IMR-90 (cell line): ENCODE measurements around the gene ANO7. TPM values are rescaled to one million over a fixed set of nuclear protein-coding genes. Genes with fewer than 3 reads are reported as not detected.

Experiments used
- ATAC-seq: fragments of 200-7000 bp; cut with Tn5 transposase; 2 replicates; pipeline ENCODE4 v1.9.1; 2020; ENCODE audit warnings: low read depth, mild to moderate bottlenecking, moderate library complexity
- BruUV-seq: library from RNA; stranded (reverse); fragments of 400-500 nt; replicated peaks from 2 replicates; lab custom pipeline; 2021; lab: Mats Ljungman, UMichigan
- CTCF ChIA-PET: fragments of 300-600 bp; formaldehyde crosslinking; extraction: SDS; loops from one replicate; lab custom pipeline; 2021; ENCODE audit warnings: antibody characterized with exemption; lab: Yijun Ruan, JAX
- POLR2A ChIA-PET: fragments of 300-600 bp; sonication (Branson Sonifier 250); formaldehyde crosslinking; loops from one replicate; lab custom pipeline; 2022; ENCODE audit warnings: antibody characterized with exemption; ENCODE audit not compliant: unreplicated experiment; lab: Charles Lee
- DNase-seq: peaks from one replicate; pipeline ENCODE4 v3.0.0; 2013
- H2AFZ ChIP-seq: replicated peaks from 2 replicates; pipeline ENCODE3; 2013; ENCODE audit warnings: low read length, mild to moderate bottlenecking; ENCODE audit not compliant: poor library complexity
- H2AK5ac ChIP-seq: 2 replicates; pipeline ENCODE4 v1.6.1; 2013; ENCODE audit warnings: low read depth, low read length, inconsistent platforms
- H2AK9ac ChIP-seq: replicated peaks from 2 replicates; pipeline ENCODE3; 2013; ENCODE audit warnings: mild to moderate bottlenecking, low read depth, low read length, moderate library complexity; ENCODE audit not compliant: poor library complexity
- H2BK120ac ChIP-seq: 2 replicates; pipeline ENCODE4 v1.6.1; 2013; ENCODE audit warnings: low read depth, low read length, inconsistent platforms
- H2BK15ac ChIP-seq: 3 replicates; pipeline ENCODE4 v1.6.1; 2013; ENCODE audit warnings: low read depth, low read length, inconsistent platforms
- H2BK20ac ChIP-seq: 2 replicates; pipeline ENCODE4 v1.6.1; 2013; ENCODE audit warnings: low read depth, mild to moderate bottlenecking, inconsistent platforms, low read length, moderate library complexity
- H2BK5ac ChIP-seq: 2 replicates; pipeline ENCODE4 v1.6.1; 2013; ENCODE audit warnings: mild to moderate bottlenecking, low read depth, low read length, inconsistent platforms; ENCODE audit not compliant: poor library complexity, severe bottlenecking
- H3K14ac ChIP-seq: replicated peaks from 2 replicates; pipeline ENCODE4 v1.6.1; 2013; ENCODE audit warnings: low read depth, low read length, inconsistent platforms
- H3K18ac ChIP-seq: 2 replicates; pipeline ENCODE4 v1.6.1; 2013; ENCODE audit warnings: low read depth, low read length, control low read depth
- H3K23ac ChIP-seq: 2 replicates; pipeline ENCODE4 v1.6.1; 2013; ENCODE audit warnings: low read depth, low read length, inconsistent platforms
- H3K27ac ChIP-seq: 2 replicates; pipeline ENCODE4 v1.5.1; 2013; ENCODE audit warnings: mild to moderate bottlenecking, control low read depth, low read length; ENCODE audit not compliant: insufficient read depth
- H3K27me3 ChIP-seq: 2 replicates; pipeline ENCODE4 v1.6.1; 2013; ENCODE audit warnings: low read length; ENCODE audit not compliant: control insufficient read depth, insufficient read depth
- H3K36me3 ChIP-seq: 2 replicates; pipeline ENCODE4 v1.6.1; 2013; ENCODE audit warnings: low read length, mixed read lengths; ENCODE audit not compliant: control insufficient read depth, insufficient read depth
- H3K4ac ChIP-seq: 2 replicates; pipeline ENCODE4 v1.6.1; 2013; ENCODE audit warnings: low read depth, low read length, inconsistent platforms
- H3K4me1 ChIP-seq: 2 replicates; pipeline ENCODE4 v1.6.1; 2013; ENCODE audit warnings: low read length, mixed read lengths; ENCODE audit not compliant: control insufficient read depth, insufficient read depth
- H3K4me2 ChIP-seq: 2 replicates; pipeline ENCODE4 v1.6.1; 2013; ENCODE audit warnings: low read depth, mild to moderate bottlenecking, control low read depth, low read length, moderate library complexity
- H3K4me3 ChIP-seq: 2 replicates; pipeline ENCODE4 v1.5.1; 2013; ENCODE audit warnings: low read depth, mild to moderate bottlenecking, control low read depth, low read length, moderate library complexity; ENCODE audit not compliant: insufficient read depth
- H3K56ac ChIP-seq: 2 replicates; pipeline ENCODE4 v1.6.1; 2013; ENCODE audit warnings: low read length, inconsistent platforms; ENCODE audit not compliant: insufficient read depth; ENCODE audit errors: extremely low read depth
- H3K79me1 ChIP-seq, 2 experiments: 2 replicates each; pipeline ENCODE4 v1.6.1; 2013; ENCODE audit warnings: low read length in 2 of 2, inconsistent platforms in 1 of 2, low read depth in 1 of 2
- H3K9ac ChIP-seq: 2 replicates; pipeline ENCODE4 v1.6.1; 2013; ENCODE audit warnings: low read depth, low read length, control low read depth
- H3K9me1 ChIP-seq: 2 replicates; pipeline ENCODE4 v1.6.1; 2013; ENCODE audit warnings: low read length, inconsistent platforms; ENCODE audit not compliant: insufficient read depth
- H3K9me3 ChIP-seq: 2 replicates; pipeline ENCODE4 v1.6.1; 2013; ENCODE audit warnings: low read length; ENCODE audit not compliant: control insufficient read depth, insufficient read depth
- H4K20me1 ChIP-seq: 2 replicates; pipeline ENCODE4 v1.6.1; 2013; ENCODE audit warnings: low read length, inconsistent platforms; ENCODE audit not compliant: insufficient read depth
- H4K5ac ChIP-seq: 2 replicates; pipeline ENCODE4 v1.6.1; 2013; ENCODE audit warnings: mild to moderate bottlenecking, low read depth, low read length, control low read depth
- H4K8ac ChIP-seq, 2 experiments: 2 replicates each; pipeline ENCODE4 v1.6.1; 2013; ENCODE audit warnings: low read depth in 2 of 2, low read length in 2 of 2, control low read depth in 1 of 2, inconsistent platforms in 1 of 2
- H4K91ac ChIP-seq: 2 replicates; pipeline ENCODE4 v1.6.1; 2013; ENCODE audit warnings: low read depth, low read length, inconsistent platforms; ENCODE audit not compliant: insufficient read depth
- BHLHE40 ChIP-seq: fragments of 150-350 bp; IDR thresholded peaks from 2 replicates; pipeline ENCODE4 v1.6.1; 2016; ENCODE audit warnings: mild to moderate bottlenecking, low read depth, low read length
- CEBPB ChIP-seq: IDR thresholded peaks from 2 replicates; pipeline ENCODE4 v1.6.1; 2012; ENCODE audit warnings: low read depth, low read length, improper control_type of control experiment
- CHD1 ChIP-seq: IDR thresholded peaks from 2 replicates; pipeline ENCODE4 v1.6.1; 2012; ENCODE audit warnings: low read depth, low read length, improper control_type of control experiment
- FOS ChIP-seq: fragments of 150-350 bp; IDR thresholded peaks from 2 replicates; pipeline ENCODE4 v1.6.1; 2016; ENCODE audit warnings: low read depth, low read length
- MAFK ChIP-seq: IDR thresholded peaks from 2 replicates; pipeline ENCODE4 v1.6.1; 2012; ENCODE audit warnings: low read depth, low read length, improper control_type of control experiment
- MAZ ChIP-seq: IDR thresholded peaks from 2 replicates; pipeline ENCODE4 v1.6.1; 2012; ENCODE audit warnings: low read depth, mild to moderate bottlenecking, low read length, improper control_type of control experiment, moderate library complexity, borderline replicate concordance
- MXI1 ChIP-seq: IDR thresholded peaks from 2 replicates; pipeline ENCODE4 v1.6.1; 2012; ENCODE audit warnings: low read depth, mild to moderate bottlenecking, low read length, moderate library complexity, borderline replicate concordance
- NFE2L2 ChIP-seq: fragments of 150-350 bp; IDR thresholded peaks from 2 replicates; pipeline ENCODE4 v1.6.1; 2016; ENCODE audit warnings: low read depth, mild to moderate bottlenecking, low read length
- POLR2A ChIP-seq: IDR thresholded peaks from 2 replicates; pipeline ENCODE4 v1.6.1; 2012; ENCODE audit warnings: mild to moderate bottlenecking, low read depth, low read length
- RAD21 ChIP-seq: IDR thresholded peaks from 2 replicates; pipeline ENCODE4 v1.6.1; 2012; ENCODE audit warnings: low read length, improper control_type of control experiment
- RCOR1 ChIP-seq: IDR thresholded peaks from 2 replicates; pipeline ENCODE4 v1.6.1; 2012; ENCODE audit warnings: mild to moderate bottlenecking, low read length, improper control_type of control experiment; ENCODE audit not compliant: insufficient replicate concordance
- RFX5 ChIP-seq: IDR thresholded peaks from 2 replicates; pipeline ENCODE4 v1.8.0; 2012; ENCODE audit warnings: low read depth, mild to moderate bottlenecking, low read length, moderate library complexity
- SMC3 ChIP-seq: fragments of 150-350 bp; IDR thresholded peaks from 2 replicates; pipeline ENCODE4 v1.6.1; 2016; ENCODE audit warnings: low read depth, mild to moderate bottlenecking, antibody characterized with exemption, low read length, moderate library complexity
- WGBS, 2 experiments: methylation state at CpG; one replicate each; pipeline versions ENCODE4 v1.1.5 to v1.1.7; 2013; ENCODE audit warnings: missing lambda C conversion rate in 2 of 2; ENCODE audit not compliant: insufficient read length in 1 of 2; ENCODE audit errors: extremely low coverage in 2 of 2; 5-methylcytosine and 5-hydroxymethylcytosine counted together
- dilution Hi-C: fragments of 300-500 bp; cut with HindIII; formaldehyde crosslinking; loops from one replicate; pipeline ENCODE4 v1.14.3; 2018; ENCODE audit warnings: low sequenced_read_pairs; ENCODE audit not compliant: unreplicated experiment
- in situ Hi-C: fragments of 300-500 bp; cut with MboI; formaldehyde crosslinking; loops from 3 replicates; pipeline ENCODE4 v1.14.3; 2019; ENCODE audit warnings: low sequenced_read_pairs, inconsistent platforms, mixed read lengths
- intact Hi-C: fragments of 100-400 bp; cut with micrococcal nuclease; formaldehyde crosslinking; loops from 2 replicates; pipeline ENCODE4 v1.10.0; 2022
- polyA plus RNA-seq, 3 experiments: library from polyadenylated mRNA; depleted of rRNA; stranded (reverse); fragments of >200 nt; gene quantifications; 2 replicates each; pipeline ENCODE4 v1.2.3, GENCODE V29; 2012; ENCODE audit warnings: low replicate concordance in 1 of 3
- total RNA-seq: library from RNA; depleted of rRNA; stranded (reverse); fragments of >200 nt; gene quantifications from 2 replicates; pipeline ENCODE4 v1.2.3, GENCODE V29; 2012
- TF ChIP-seq, protein P1 (sequence below): conservative IDR thresholded peaks from 2 replicates; pipeline ENCODE4 v1.5.1; 2012; ENCODE audit warnings: mild to moderate bottlenecking, low read depth, low read length, improper control_type of control experiment
- TF ChIP-seq, protein P2 (sequence below): fragments of 150-350 bp; IDR thresholded peaks from 2 replicates; pipeline ENCODE4 v1.6.1; 2016; ENCODE audit warnings: low read depth, mild to moderate bottlenecking, low read length, moderate library complexity, borderline replicate concordance
- TF ChIP-seq, protein P3 (sequence below): fragments of 150-350 bp; IDR thresholded peaks from 2 replicates; pipeline ENCODE4 v1.6.1; 2017; ENCODE audit warnings: mild to moderate bottlenecking, antibody characterized with exemption, low read length, low read depth

Gene ANO7
- total and polyA plus RNA-seq, 2 of the 4 experiments (the other 2 are of a cell fraction): 0.36 to 3.4 TPM

DNA sequence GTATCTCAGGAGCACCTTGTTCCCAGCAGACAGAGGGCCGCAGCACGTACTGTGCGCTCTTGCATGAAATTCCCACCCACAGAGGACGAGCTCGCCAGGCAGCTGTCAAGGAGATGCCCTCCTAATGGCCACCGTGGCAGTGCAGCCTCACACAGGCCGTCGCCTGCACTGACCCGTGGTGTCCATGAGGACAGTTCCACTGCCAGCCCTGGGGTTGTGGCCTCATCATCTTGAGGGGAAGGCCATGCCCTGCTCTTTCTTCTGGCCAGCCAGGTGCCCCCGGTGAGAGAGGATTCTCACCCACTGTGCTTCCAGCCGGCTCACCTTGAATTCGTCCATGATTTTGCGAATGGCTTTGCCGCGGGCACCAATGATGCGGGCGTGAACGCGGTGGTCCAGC, 42.0 kb downstream of the ANO7 start:
- H2BK5ac ChIP-seq: no peak overlapping the region
- 98% methylated on average over 7 of the region's 19 CpGs; no CpG with 5 or more reads in 1 of the 2 experiments for WGBS, 2 experiments
- no peak for ATAC-seq
- peaks cover 92% of the 10 kb centered on the region for H4K20me1 ChIP-seq
- peak overlapping the region; percentile 15 for H2AK9ac ChIP-seq
- no TSS peak for BruUV-seq
- no peak overlapping the region for H3K4ac ChIP-seq
- H2BK20ac ChIP-seq: no peak overlapping the region
- H3K27ac ChIP-seq: no peak overlapping the region
- no peak overlapping the region for H3K18ac ChIP-seq
- intact Hi-C loops: no loop called here
- H2AK5ac ChIP-seq: no peak overlapping the region
- ChIA-PET POLR2A (interaction anchor here (0.7 kb wide), 1 partner anchor 316 kb away, joined by 3 read pairs; no protein-coding TSS in a partner anchor), CTCF (no interaction called here)
- H3K14ac ChIP-seq: no peak overlapping the region
- H3K9me1 ChIP-seq: no peaks in the 10 kb centered on the region; the same call in 1 of the 2 replicates
- no peaks in the 10 kb centered on the region for H3K27me3 ChIP-seq
- H3K4me2 ChIP-seq: no peak overlapping the region
- dilution Hi-C loops: no loop called here
- H3K56ac ChIP-seq: no peak overlapping the region
- H3K9me3 ChIP-seq: no peaks in the 10 kb centered on the region
- H2BK120ac ChIP-seq: no peak overlapping the region
- H3K23ac ChIP-seq: no peak overlapping the region
- H3K4me3 ChIP-seq: no peak overlapping the region
- H4K91ac ChIP-seq: no peak overlapping the region
- peak overlapping the region; percentile 45 for H2AFZ ChIP-seq
- no peak for DNase-seq
- peaks cover 30 to 76% of the 10 kb centered on the region in 2 experiments for H3K79me1 ChIP-seq
- TF ChIP-seq NFE2L2: no peak
- no peak for TF ChIP-seq RFX5
- TF ChIP-seq, protein P1, sequence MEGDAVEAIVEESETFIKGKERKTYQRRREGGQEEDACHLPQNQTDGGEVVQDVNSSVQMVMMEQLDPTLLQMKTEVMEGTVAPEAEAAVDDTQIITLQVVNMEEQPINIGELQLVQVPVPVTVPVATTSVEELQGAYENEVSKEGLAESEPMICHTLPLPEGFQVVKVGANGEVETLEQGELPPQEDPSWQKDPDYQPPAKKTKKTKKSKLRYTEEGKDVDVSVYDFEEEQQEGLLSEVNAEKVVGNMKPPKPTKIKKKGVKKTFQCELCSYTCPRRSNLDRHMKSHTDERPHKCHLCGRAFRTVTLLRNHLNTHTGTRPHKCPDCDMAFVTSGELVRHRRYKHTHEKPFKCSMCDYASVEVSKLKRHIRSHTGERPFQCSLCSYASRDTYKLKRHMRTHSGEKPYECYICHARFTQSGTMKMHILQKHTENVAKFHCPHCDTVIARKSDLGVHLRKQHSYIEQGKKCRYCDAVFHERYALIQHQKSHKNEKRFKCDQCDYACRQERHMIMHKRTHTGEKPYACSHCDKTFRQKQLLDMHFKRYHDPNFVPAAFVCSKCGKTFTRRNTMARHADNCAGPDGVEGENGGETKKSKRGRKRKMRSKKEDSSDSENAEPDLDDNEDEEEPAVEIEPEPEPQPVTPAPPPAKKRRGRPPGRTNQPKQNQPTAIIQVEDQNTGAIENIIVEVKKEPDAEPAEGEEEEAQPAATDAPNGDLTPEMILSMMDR: no peak
- TF ChIP-seq RAD21: no peak
- no peak for TF ChIP-seq BHLHE40
- no peak for TF ChIP-seq MXI1
- TF ChIP-seq CHD1: no peak
- TF ChIP-seq SMC3: no peak
- TF ChIP-seq, protein P2, sequence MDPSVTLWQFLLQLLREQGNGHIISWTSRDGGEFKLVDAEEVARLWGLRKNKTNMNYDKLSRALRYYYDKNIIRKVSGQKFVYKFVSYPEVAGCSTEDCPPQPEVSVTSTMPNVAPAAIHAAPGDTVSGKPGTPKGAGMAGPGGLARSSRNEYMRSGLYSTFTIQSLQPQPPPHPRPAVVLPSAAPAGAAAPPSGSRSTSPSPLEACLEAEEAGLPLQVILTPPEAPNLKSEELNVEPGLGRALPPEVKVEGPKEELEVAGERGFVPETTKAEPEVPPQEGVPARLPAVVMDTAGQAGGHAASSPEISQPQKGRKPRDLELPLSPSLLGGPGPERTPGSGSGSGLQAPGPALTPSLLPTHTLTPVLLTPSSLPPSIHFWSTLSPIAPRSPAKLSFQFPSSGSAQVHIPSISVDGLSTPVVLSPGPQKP: no peak
- no peak for TF ChIP-seq RCOR1
- TF ChIP-seq, protein P3, sequence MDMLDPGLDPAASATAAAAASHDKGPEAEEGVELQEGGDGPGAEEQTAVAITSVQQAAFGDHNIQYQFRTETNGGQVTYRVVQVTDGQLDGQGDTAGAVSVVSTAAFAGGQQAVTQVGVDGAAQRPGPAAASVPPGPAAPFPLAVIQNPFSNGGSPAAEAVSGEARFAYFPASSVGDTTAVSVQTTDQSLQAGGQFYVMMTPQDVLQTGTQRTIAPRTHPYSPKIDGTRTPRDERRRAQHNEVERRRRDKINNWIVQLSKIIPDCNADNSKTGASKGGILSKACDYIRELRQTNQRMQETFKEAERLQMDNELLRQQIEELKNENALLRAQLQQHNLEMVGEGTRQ: no peak
- no peak for TF ChIP-seq MAZ
- no peak for TF ChIP-seq FOS
- TF ChIP-seq POLR2A: no peak
- TF ChIP-seq CEBPB: no peak
- no peak for TF ChIP-seq MAFK
- no peak overlapping the region for H3K9ac ChIP-seq
- no peaks in the 10 kb centered on the region for H3K4me1 ChIP-seq
- in situ Hi-C loops: no loop called here
- H3K36me3 ChIP-seq: peaks cover 88% of the 10 kb centered on the region
- H4K8ac ChIP-seq: no peak overlapping the region
- H4K5ac ChIP-seq: no peak overlapping the region
- no peak overlapping the region for H2BK15ac ChIP-seq
